H1 (cell line): ENCODE measurements around the gene FGF10. TPM values are rescaled to one million over a fixed set of nuclear protein-coding genes. Genes with fewer than 3 reads are reported as not detected.
A peak's percentile ranks its signal among the peaks of the same experiment; 100 is the strongest.

ENCODE experiments used
- CTCF ChIA-PET: fragments of 300-600 bp; sonication (Branson Sonifier 250); formaldehyde crosslinking; loops from one replicate; lab custom pipeline; 2021; ENCODE audit not compliant: partially characterized antibody; lab: Charles Lee
- POLR2A ChIA-PET: fragments of 300-600 bp; sonication (Branson Sonifier 250); formaldehyde crosslinking; loops from one replicate; lab custom pipeline; 2021; ENCODE audit warnings: inconsistent platforms; ENCODE audit not compliant: partially characterized antibody; lab: Charles Lee
- DNase-seq, 2 experiments: peaks; one replicate each; pipeline versions ENCODE4 v3.0.0 to v3.0.0-alpha.2; 2010 to 2022; ENCODE audit warnings: low spot score in 2 of 2, low read depth in 1 of 2, mixed read lengths in 1 of 2
- FAIRE-seq: peaks from 2 replicates; lab custom pipeline; 2011; peaks lifted over from hg19 to GRCh38; lab: Jason Lieb, UNC
- H2AFZ ChIP-seq: 2 replicates; pipeline ENCODE4 v1.8.1; 2012; ENCODE audit warnings: low read length, inconsistent platforms
- H2AK5ac ChIP-seq: 2 replicates; pipeline ENCODE4 v1.6.1; 2013; ENCODE audit warnings: low read depth, low read length
- H2BK120ac ChIP-seq: replicated peaks from 2 replicates; pipeline ENCODE3; 2013; ENCODE audit warnings: low read depth, low read length, inconsistent platforms
- H2BK12ac ChIP-seq: 2 replicates; pipeline ENCODE4 v1.6.1; 2013; ENCODE audit warnings: low read depth, low read length
- H2BK15ac ChIP-seq: 2 replicates; pipeline ENCODE4 v1.6.1; 2013; ENCODE audit warnings: low read length
- H2BK20ac ChIP-seq: 2 replicates; pipeline ENCODE4 v1.6.1; 2013; ENCODE audit warnings: low read length
- H2BK5ac ChIP-seq: 2 replicates; pipeline ENCODE4 v1.6.1; 2013; ENCODE audit warnings: low read depth, low read length
- H3K14ac ChIP-seq: 2 replicates; pipeline ENCODE4 v1.6.1; 2013; ENCODE audit warnings: inconsistent platforms; ENCODE audit not compliant: insufficient read length
- H3K18ac ChIP-seq: 2 replicates; pipeline ENCODE4 v1.6.1; 2013; ENCODE audit warnings: low read length; ENCODE audit errors: extremely low read depth
- H3K23ac ChIP-seq: 2 replicates; pipeline ENCODE4 v1.6.1; 2013; ENCODE audit warnings: inconsistent platforms; ENCODE audit not compliant: insufficient read length
- H3K23me2 ChIP-seq: 2 replicates; pipeline ENCODE4 v1.6.1; 2013; ENCODE audit warnings: low read depth, low read length
- H3K27ac ChIP-seq: 2 replicates; pipeline ENCODE4 v1.6.1; 2011; ENCODE audit warnings: low read depth, low read length, inconsistent platforms
- H3K27me3 ChIP-seq, 4 experiments: replicated peaks in 1 of 4; 1 replicate in 1 of 4; 2 replicates in 3 of 4; pipeline versions ENCODE4 v1.6.1 to v1.8.1; 2011 to 2013; ENCODE audit warnings: low read length in 3 of 4, mild to moderate bottlenecking in 3 of 4, inconsistent platforms in 2 of 4, mixed read lengths in 2 of 4, moderate library complexity in 1 of 4; ENCODE audit not compliant: control insufficient read depth in 3 of 4, insufficient read depth in 3 of 4; ENCODE audit errors: extremely low read depth in 1 of 4
- H3K36me3 ChIP-seq, 4 experiments: 2 replicates each; pipeline versions ENCODE4 v1.6.1 to v1.8.1; 2011 to 2013; ENCODE audit warnings: mild to moderate bottlenecking in 4 of 4, low read length in 3 of 4, moderate library complexity in 2 of 4, control low read depth in 1 of 4, inconsistent platforms in 1 of 4; ENCODE audit not compliant: insufficient read depth in 4 of 4, control insufficient read depth in 2 of 4
- H3K4ac ChIP-seq: replicated peaks from 2 replicates; pipeline ENCODE3; 2013; ENCODE audit warnings: low read length, low read depth, mixed read lengths, inconsistent platforms; ENCODE audit not compliant: insufficient read length
- H3K4me1 ChIP-seq, 4 experiments: replicated peaks in 1 of 4; 1 replicate in 1 of 4; 2 replicates in 3 of 4; pipeline versions ENCODE4 v1.6.1 to v1.8.1; 2011 to 2013; ENCODE audit warnings: low read length in 3 of 4, inconsistent platforms in 2 of 4, mixed read lengths in 1 of 4; ENCODE audit not compliant: insufficient read depth in 4 of 4, control insufficient read depth in 3 of 4
- H3K4me2 ChIP-seq, 2 experiments: 2 replicates each; pipeline versions ENCODE4 v1.6.1 to v1.8.1; 2011 to 2013; ENCODE audit warnings: low read depth in 2 of 2, low read length in 2 of 2, control low read depth in 1 of 2, inconsistent platforms in 1 of 2, mild to moderate bottlenecking in 1 of 2; ENCODE audit not compliant: insufficient read depth in 1 of 2
- H3K4me3 ChIP-seq, 4 experiments: fragments of 200-600, 300-600 bp in 1 of 4; sonication (generic), shearing (Covaris generic), sonication (Bioruptor Twin) in 1 of 4; 2 replicates each; pipeline versions ENCODE4 v1.5.1 to v1.8.1; 2011 to 2016; ENCODE audit warnings: low read length in 4 of 4, low read depth in 3 of 4, control low read depth in 2 of 4, inconsistent platforms in 2 of 4, mild to moderate bottlenecking in 2 of 4, mixed read lengths in 1 of 4, moderate library complexity in 1 of 4; ENCODE audit not compliant: insufficient read depth in 2 of 4; ENCODE audit errors: extremely low read depth in 1 of 4
- H3K56ac ChIP-seq: replicated peaks from 2 replicates; pipeline ENCODE3; 2013; ENCODE audit warnings: low read depth, mild to moderate bottlenecking, mixed read lengths, low read length, inconsistent platforms; ENCODE audit not compliant: insufficient read length
- H3K79me1 ChIP-seq: 2 replicates; pipeline ENCODE4 v1.6.1; 2013; ENCODE audit warnings: low read depth, low read length, control low read depth
- H3K79me2 ChIP-seq, 2 experiments: 2 replicates each; pipeline versions ENCODE4 v1.6.1 to v1.8.1; 2012 to 2013; ENCODE audit warnings: low read length in 2 of 2, mild to moderate bottlenecking in 2 of 2, inconsistent platforms in 1 of 2; ENCODE audit not compliant: insufficient read depth in 2 of 2, control insufficient read depth in 1 of 2
- H3K9ac ChIP-seq, 4 experiments: replicated peaks in 1 of 4; 1 replicate in 1 of 4; 2 replicates in 3 of 4; pipeline versions ENCODE4 v1.6.1 to v1.8.1; 2011 to 2013; ENCODE audit warnings: low read depth in 3 of 4, low read length in 3 of 4, control low read depth in 2 of 4, mild to moderate bottlenecking in 2 of 4, moderate library complexity in 2 of 4, inconsistent platforms in 1 of 4; ENCODE audit errors: extremely low read depth in 1 of 4
- H3K9me3 ChIP-seq, 2 experiments: 2 replicates each; pipeline versions ENCODE4 v1.6.1 to v1.8.1; 2012 to 2013; ENCODE audit warnings: mild to moderate bottlenecking in 2 of 2, moderate library complexity in 2 of 2, control low read depth in 1 of 2, inconsistent platforms in 1 of 2, low read depth in 1 of 2, low read length in 1 of 2, mixed read lengths in 1 of 2; ENCODE audit not compliant: insufficient read depth in 2 of 2
- H4K20me1 ChIP-seq, 2 experiments: replicated peaks in 1 of 2; 2 replicates each; pipeline versions ENCODE3 to v1.8.1; 2011 to 2013; ENCODE audit warnings: inconsistent platforms in 2 of 2, low read length in 2 of 2, mild to moderate bottlenecking in 1 of 2; ENCODE audit not compliant: insufficient read depth in 2 of 2, control insufficient read depth in 1 of 2
- H4K5ac ChIP-seq: 2 replicates; pipeline ENCODE4 v1.6.1; 2013; ENCODE audit warnings: low read length, low read depth, mixed read lengths, inconsistent platforms; ENCODE audit not compliant: insufficient read length
- H4K8ac ChIP-seq: 2 replicates; pipeline ENCODE4 v1.8.0; 2013; ENCODE audit warnings: mild to moderate bottlenecking, moderate library complexity, low read length, inconsistent platforms; ENCODE audit not compliant: insufficient read depth; ENCODE audit errors: extremely low read depth
- H4K91ac ChIP-seq: replicated peaks from 2 replicates; pipeline ENCODE3; 2013; ENCODE audit warnings: low read length, mixed read lengths, inconsistent platforms; ENCODE audit not compliant: insufficient read length
- ATF3 ChIP-seq: IDR thresholded peaks from 2 replicates; pipeline ENCODE4 v1.6.1; 2011; ENCODE audit warnings: low read depth, mild to moderate bottlenecking, low read length; ENCODE audit not compliant: insufficient read depth
- HDAC2 ChIP-seq, 2 experiments: fragments of 300-600 bp in 1 of 2; sonication (generic) in 1 of 2; IDR thresholded peaks; 2 replicates each; pipeline ENCODE4 v1.6.1; 2011 to 2012; ENCODE audit warnings: low read depth in 2 of 2, low read length in 2 of 2, mild to moderate bottlenecking in 2 of 2, moderate library complexity in 2 of 2, borderline replicate concordance in 1 of 2, inconsistent platforms in 1 of 2
- SAP30 ChIP-seq: fragments of 300-600 bp; sonication (generic); IDR thresholded peaks from 2 replicates; pipeline ENCODE4 v1.7.1; 2012; ENCODE audit warnings: low read length, moderate library complexity, mild to moderate bottlenecking, inconsistent platforms; ENCODE audit not compliant: insufficient read depth, insufficient replicate concordance
- WGBS, 2 experiments: shearing (Covaris generic) in 1 of 2; methylation state at CpG; one replicate each; pipeline versions ENCODE4 v1.1.6 to v1.1.7; 2013 to 2015; ENCODE audit warnings: low lambda C conversion rate in 2 of 2, mixed read lengths in 2 of 2, inconsistent platforms in 1 of 2, low coverage in 1 of 2, missing lambda C conversion rate in 1 of 2; ENCODE audit not compliant: insufficient replicate concordance in 2 of 2, insufficient coverage in 1 of 2, insufficient read length in 1 of 2; ENCODE audit errors: extremely low coverage in 1 of 2, missing lambda C conversion rate in 1 of 2; 5-methylcytosine and 5-hydroxymethylcytosine counted together
- polyA plus RNA-seq, 7 experiments: library from polyadenylated mRNA; depleted of rRNA in 3 of 7; stranded (reverse) in 5 of 7; unstranded in 2 of 7; fragments of >200 nt in 5 of 7; fragments of 200-250 nt in 2 of 7; gene quantifications; 1 replicate in 5 of 7; 2 replicates in 1 of 7; 4 replicates in 1 of 7; pipeline versions ENCODE4 v1.2.1 to v1.2.3, GENCODE V29; 2011 to 2013; ENCODE audit warnings: missing spikeins in 2 of 7, mixed read lengths in 2 of 7
- total RNA-seq: library from RNA; stranded (reverse); fragmentation: NEBNext Ultra II Directional; extraction: Animal tissue kit (Norgen Biotek cat#: 25700); gene quantifications from 2 replicates; pipeline ENCODE4 v1.2.1, GENCODE V29; 2021

FGF10 gene
- total and polyA plus RNA-seq, 2 of the 8 experiments (the other 6 are each of a cell fraction or from before 2014, with no cell fraction given) = 0.06 to 0.54 TPM

- ChIA-PET POLR2A (no interaction called here), CTCF (interaction anchor here (1.2 kb wide), 1 partner anchor 44 kb away, joined by 4 read pairs; no protein-coding TSS in a partner anchor)
- Histone ChIP-seq H4K5ac (no peak overlapping the region), H3K4me3 (peak overlapping the region; percentile 56 to 72 (median 61); a peak in 5 of 8 replicates), H3K23ac (no peak overlapping the region), H3K4ac (no peak overlapping the region), H3K36me3 (no peaks in the 10 kb centered on the region), H3K27me3 (peaks cover 6 to 32% (median 25%) of the 10 kb centered on the region in 4 experiments), H3K9ac (no peak overlapping the region), H3K79me2 (no peaks in the 10 kb centered on the region), H2BK5ac (no peak overlapping the region), H4K20me1 (no peaks in the 10 kb centered on the region), H2BK12ac (no peak overlapping the region), H3K79me1 (no peaks in the 10 kb centered on the region), H3K56ac (no peak overlapping the region), H3K4me2 (peak overlapping the region; percentile 83 to 96), H2BK120ac (no peak overlapping the region), H2AK5ac (no peak overlapping the region), H3K9me3 (no peaks in the 10 kb centered on the region), H4K8ac (no peak overlapping the region), H2BK20ac (no peak overlapping the region), H3K23me2 (peaks cover 16% of the 10 kb centered on the region), H3K27ac (no peak overlapping the region), H3K18ac (no peak overlapping the region), H3K14ac (no peak overlapping the region), H4K91ac (no peak overlapping the region), H2AFZ (no peak overlapping the region), H2BK15ac (no peak overlapping the region), H3K4me1 (peaks cover 2 to 11% (median 4%) of the 10 kb centered on the region in 4 experiments; a peak in 5 of 7 replicates)
- DNase-seq (peak in 1 of 2 experiments; percentile 49), FAIRE-seq (no peak)
- no peak for TF ChIP-seq HDAC2 (IDR thresholded peaks at IDR 0.05; ENCODE audit: borderline replicate concordance in 1 of 2, low read depth in 2 of 2, low read length in 2 of 2)
- TF ChIP-seq SAP30 = peak; percentile 30
- no peak for TF ChIP-seq ATF3
- WGBS, 2 experiments = 2% methylated on average over 6 of the region's 11 CpGs; no CpG with 5 or more reads in 1 of the 2 experiments
Measured at GRCh38 chr5:44387921-44388320, 1.3 kb downstream of the FGF10 start.
